H9 (cell line): ENCODE measurements around the gene SMC4. TPM values are rescaled to one million over a fixed set of nuclear protein-coding genes. Genes with fewer than 3 reads are reported as not detected.

ENCODE experiments used
- DNase-seq: peaks from one replicate; pipeline ENCODE4 v3.0.0-alpha.2; 2017
- H2AFZ ChIP-seq: one replicate; pipeline ENCODE4 v1.6.1; 2013; ENCODE audit warnings: mild to moderate bottlenecking, low read length, control low read depth, moderate library complexity
- H2AK5ac ChIP-seq: 2 replicates; pipeline ENCODE4 v1.6.1; 2013; ENCODE audit warnings: low read length, control low read depth, mixed read lengths; ENCODE audit not compliant: insufficient read length
- H2BK120ac ChIP-seq: one replicate; pipeline ENCODE4 v1.6.1; 2013; ENCODE audit warnings: low read depth, mild to moderate bottlenecking, low read length, control low read depth, inconsistent platforms; ENCODE audit not compliant: poor library complexity, severe bottlenecking
- H2BK12ac ChIP-seq: 2 replicates; pipeline ENCODE4 v1.6.1; 2013; ENCODE audit warnings: low read length, control low read depth, mixed read lengths, low read depth; ENCODE audit not compliant: insufficient read length
- H2BK15ac ChIP-seq: 2 replicates; pipeline ENCODE4 v1.6.1; 2013; ENCODE audit warnings: low read depth, low read length, control low read depth
- H2BK20ac ChIP-seq: one replicate; pipeline ENCODE4 v1.6.1; 2013; ENCODE audit warnings: low read depth, mild to moderate bottlenecking, low read length, control low read depth, inconsistent platforms; ENCODE audit not compliant: poor library complexity, severe bottlenecking
- H2BK5ac ChIP-seq: 2 replicates; pipeline ENCODE4 v1.6.1; 2013; ENCODE audit warnings: low read length, control low read depth, mixed read lengths; ENCODE audit not compliant: insufficient read length
- H3K14ac ChIP-seq: 2 replicates; pipeline ENCODE4 v1.6.1; 2013; ENCODE audit warnings: low read length, control low read depth; ENCODE audit not compliant: insufficient read depth
- H3K18ac ChIP-seq: 2 replicates; pipeline ENCODE4 v1.6.1; 2013; ENCODE audit warnings: low read depth, mild to moderate bottlenecking, mixed read lengths, low read length, control low read depth; ENCODE audit not compliant: insufficient read length
- H3K23ac ChIP-seq: 2 replicates; pipeline ENCODE4 v1.6.1; 2013; ENCODE audit warnings: low read length, control low read depth, mixed read lengths, low read depth; ENCODE audit not compliant: insufficient read length
- H3K23me2 ChIP-seq: 2 replicates; pipeline ENCODE4 v1.6.1; 2013; ENCODE audit warnings: low read depth, mild to moderate bottlenecking, mixed read lengths, low read length, control low read depth; ENCODE audit not compliant: insufficient read length, poor library complexity, severe bottlenecking
- H3K27ac ChIP-seq: 2 replicates; pipeline ENCODE4 v1.5.1; 2013; ENCODE audit warnings: low read length, control low read depth, mixed read lengths, low read depth; ENCODE audit not compliant: insufficient read length
- H3K27me3 ChIP-seq: 2 replicates; pipeline ENCODE4 v1.6.1; 2013; ENCODE audit warnings: low read length, control low read depth, inconsistent platforms; ENCODE audit not compliant: insufficient read depth
- H3K4ac ChIP-seq: 2 replicates; pipeline ENCODE4 v1.6.1; 2013; ENCODE audit warnings: low read depth, mild to moderate bottlenecking, control low read depth, inconsistent platforms, low read length, moderate library complexity
- H3K4me1 ChIP-seq: 2 replicates; pipeline ENCODE4 v1.6.1; 2013; ENCODE audit warnings: low read length, control low read depth, inconsistent platforms; ENCODE audit not compliant: insufficient read depth
- H3K4me2 ChIP-seq: 2 replicates; pipeline ENCODE4 v1.6.1; 2013; ENCODE audit warnings: low read length, control low read depth, mixed read lengths; ENCODE audit not compliant: insufficient read length, insufficient read depth
- H3K56ac ChIP-seq: 2 replicates; pipeline ENCODE4 v1.6.1; 2013; ENCODE audit warnings: low read depth, mild to moderate bottlenecking, mixed read lengths, low read length, control low read depth; ENCODE audit not compliant: insufficient read length
- H3K79me1 ChIP-seq: 2 replicates; pipeline ENCODE4 v1.6.1; 2013; ENCODE audit warnings: low read depth, mild to moderate bottlenecking, moderate library complexity, low read length, control low read depth, inconsistent platforms; ENCODE audit not compliant: insufficient read depth, poor library complexity, severe bottlenecking
- H3K79me2 ChIP-seq: 2 replicates; pipeline ENCODE4 v1.6.1; 2013; ENCODE audit warnings: low read length, control low read depth, inconsistent platforms; ENCODE audit not compliant: insufficient read depth
- H3K9ac ChIP-seq: 2 replicates; pipeline ENCODE4 v1.6.1; 2013; ENCODE audit warnings: low read length, control low read depth, mixed read lengths; ENCODE audit not compliant: insufficient read length; ENCODE audit errors: extremely low read depth
- H3K9me3 ChIP-seq: one replicate; pipeline ENCODE4 v1.6.1; 2013; ENCODE audit warnings: low read depth, low read length, inconsistent platforms; ENCODE audit not compliant: control insufficient read depth
- H3T11ph ChIP-seq: one replicate; pipeline ENCODE4 v1.6.1; 2013; ENCODE audit warnings: mild to moderate bottlenecking, low read length, control low read depth, inconsistent platforms
- H4K20me1 ChIP-seq: one replicate; pipeline ENCODE4 v1.6.1; 2013; ENCODE audit not compliant: control insufficient read depth, insufficient read length, insufficient read depth
- H4K5ac ChIP-seq: 2 replicates; pipeline ENCODE4 v1.6.1; 2013; ENCODE audit warnings: low read depth, mild to moderate bottlenecking, mixed read lengths, low read length, control low read depth; ENCODE audit not compliant: insufficient read length
- H4K8ac ChIP-seq: replicated peaks from 2 replicates; pipeline ENCODE4 v1.6.1; 2013; ENCODE audit warnings: low read length, control low read depth, mixed read lengths, low read depth; ENCODE audit not compliant: insufficient read length
- H4K91ac ChIP-seq: 2 replicates; pipeline ENCODE4 v1.6.1; 2013; ENCODE audit warnings: low read depth, mild to moderate bottlenecking, moderate library complexity, mixed read lengths, low read length, control low read depth; ENCODE audit not compliant: insufficient read length
- H3K27ac Mint-ChIP-seq, 3 experiments: 2 replicates in 2 of 3; 3 replicates in 1 of 3; pipeline ENCODE4 v1.8.0; 2020 to 2021; ENCODE audit warnings: mixed read lengths in 3 of 3, mild to moderate bottlenecking in 1 of 3, moderate library complexity in 1 of 3
- H3K27me3 Mint-ChIP-seq: 2 replicates; pipeline ENCODE4 v1.8.0; 2021; ENCODE audit warnings: low read depth, mild to moderate bottlenecking, moderate library complexity, mixed read lengths
- H3K36me3 Mint-ChIP-seq, 3 experiments: 2 replicates in 2 of 3; 3 replicates in 1 of 3; pipeline ENCODE4 v1.8.0; 2020 to 2021; ENCODE audit warnings: low read depth in 3 of 3, mixed read lengths in 3 of 3; ENCODE audit not compliant: insufficient read depth in 1 of 3
- H3K4me1 Mint-ChIP-seq, 2 experiments: 2 replicates each; pipeline ENCODE4 v1.8.0; 2020; ENCODE audit warnings: mixed read lengths in 2 of 2
- H3K4me3 Mint-ChIP-seq, 2 experiments: 2 replicates in 1 of 2; 3 replicates in 1 of 2; pipeline ENCODE4 v1.8.0; 2020 to 2021; ENCODE audit warnings: mild to moderate bottlenecking in 2 of 2, mixed read lengths in 2 of 2, moderate library complexity in 1 of 2
- H3K9me3 Mint-ChIP-seq, 2 experiments: 2 replicates in 1 of 2; 3 replicates in 1 of 2; pipeline ENCODE4 v1.8.0; 2020; ENCODE audit warnings: mild to moderate bottlenecking in 2 of 2, mixed read lengths in 2 of 2, moderate library complexity in 1 of 2
- WGBS: extraction: QIAGEN DNeasy Blood & Tissue Kit; methylation state at CpG from one replicate; pipeline ENCODE4 v1.1.7; 2013; ENCODE audit warnings: missing lambda C conversion rate, low lambda C conversion rate, mixed read lengths; ENCODE audit not compliant: insufficient read length; ENCODE audit errors: extremely low coverage; 5-methylcytosine and 5-hydroxymethylcytosine counted together
- total RNA-seq: library from RNA; stranded (reverse); gene quantifications from 2 replicates; pipeline ENCODE4 v1.2.1, GENCODE V29; 2021
- TF ChIP-seq, protein P1 (sequence below): fragments of 200-600 bp; sonication (generic); conservative IDR thresholded peaks from 3 replicates; pipeline ENCODE4 v1.8.0; 2021; ENCODE audit warnings: antibody characterized with exemption, mild to moderate bottlenecking

Gene SMC4
- total RNA-seq, 1 experiment from 2014 or later, result 130 TPM

DNA sequence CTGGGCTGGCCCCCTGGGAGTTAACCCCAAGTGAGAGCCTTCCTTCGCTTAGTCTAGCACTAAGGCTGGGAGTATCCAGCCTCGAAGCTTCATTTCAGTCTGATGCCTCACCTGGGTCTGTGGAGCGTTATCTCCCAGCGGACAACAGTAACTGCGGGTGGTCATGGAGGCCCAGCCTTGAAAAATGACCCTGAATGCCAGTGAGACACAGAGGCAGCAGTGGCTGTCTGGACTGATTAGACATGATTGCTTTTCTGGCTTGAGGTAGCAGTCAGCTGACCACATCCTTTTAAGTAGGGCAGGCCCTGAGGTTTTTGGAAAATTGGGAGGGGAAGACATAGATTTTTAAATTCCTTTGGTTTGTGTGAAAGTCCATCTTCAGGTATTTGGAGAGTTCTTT is 78.3 kb downstream of the SMC4 start:
- Histone ChIP-seq H3K18ac (no peak overlapping the region), H4K20me1 (no peaks in the 10 kb centered on the region), H3K9ac (no peak overlapping the region), H3K27ac (no peak overlapping the region), H3K14ac (no peak overlapping the region), H2BK20ac (no peak overlapping the region), H3T11ph (no peak overlapping the region), H3K4me1 (no peaks in the 10 kb centered on the region), H4K5ac (no peak overlapping the region), H4K8ac (no peak overlapping the region), H3K23ac (no peak overlapping the region), H3K27me3 (no peaks in the 10 kb centered on the region), H2BK15ac (no peak overlapping the region), H3K79me2 (no peaks in the 10 kb centered on the region), H3K9me3 (no peaks in the 10 kb centered on the region), H3K4me2 (no peak overlapping the region), H2AK5ac (no peak overlapping the region), H2BK12ac (no peak overlapping the region), H2AFZ (no peak overlapping the region), H3K56ac (no peak overlapping the region), H2BK120ac (no peak overlapping the region), H4K91ac (no peak overlapping the region), H3K79me1 (no peaks in the 10 kb centered on the region), H3K23me2 (no peaks in the 10 kb centered on the region), H2BK5ac (no peak overlapping the region), H3K4ac (no peak overlapping the region)
- H3K27me3 Mint-ChIP-seq, result peaks cover 3% of the 10 kb centered on the region; the same call in 1 of the 2 replicates
- TF ChIP-seq, protein P1, sequence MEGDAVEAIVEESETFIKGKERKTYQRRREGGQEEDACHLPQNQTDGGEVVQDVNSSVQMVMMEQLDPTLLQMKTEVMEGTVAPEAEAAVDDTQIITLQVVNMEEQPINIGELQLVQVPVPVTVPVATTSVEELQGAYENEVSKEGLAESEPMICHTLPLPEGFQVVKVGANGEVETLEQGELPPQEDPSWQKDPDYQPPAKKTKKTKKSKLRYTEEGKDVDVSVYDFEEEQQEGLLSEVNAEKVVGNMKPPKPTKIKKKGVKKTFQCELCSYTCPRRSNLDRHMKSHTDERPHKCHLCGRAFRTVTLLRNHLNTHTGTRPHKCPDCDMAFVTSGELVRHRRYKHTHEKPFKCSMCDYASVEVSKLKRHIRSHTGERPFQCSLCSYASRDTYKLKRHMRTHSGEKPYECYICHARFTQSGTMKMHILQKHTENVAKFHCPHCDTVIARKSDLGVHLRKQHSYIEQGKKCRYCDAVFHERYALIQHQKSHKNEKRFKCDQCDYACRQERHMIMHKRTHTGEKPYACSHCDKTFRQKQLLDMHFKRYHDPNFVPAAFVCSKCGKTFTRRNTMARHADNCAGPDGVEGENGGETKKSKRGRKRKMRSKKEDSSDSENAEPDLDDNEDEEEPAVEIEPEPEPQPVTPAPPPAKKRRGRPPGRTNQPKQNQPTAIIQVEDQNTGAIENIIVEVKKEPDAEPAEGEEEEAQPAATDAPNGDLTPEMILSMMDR, result no peak
- WGBS, result no CpG with 5 or more reads among the region's 5 CpGs
- no peaks in the 10 kb centered on the region for H3K9me3 Mint-ChIP-seq
- no peaks in the 10 kb centered on the region for H3K4me1 Mint-ChIP-seq
- no peak overlapping the region for H3K4me3 Mint-ChIP-seq
- no peaks in the 10 kb centered on the region for H3K36me3 Mint-ChIP-seq
- no peak for DNase-seq
- no peak overlapping the region for H3K27ac Mint-ChIP-seq
